MG63 (cell line): ENCODE results near the gene KCNMB2. TPM values are rescaled to one million over a fixed set of nuclear protein-coding genes. Genes with fewer than 3 reads are reported as not detected.

Experiments used
- DNase-seq: peaks from one replicate; pipeline ENCODE4 v3.0.0-alpha.2; 2020
- H3K27me3 ChIP-seq: fragments of 250-450 bp; sonication (Bioruptor Pico); 2 replicates; pipeline ENCODE4 v1.5.1; 2020; ENCODE audit warnings: mild to moderate bottlenecking, moderate library complexity
- H3K36me3 ChIP-seq: fragments of 250-450 bp; sonication (Bioruptor Pico); 2 replicates; pipeline ENCODE4 v1.5.1; 2020; ENCODE audit warnings: mild to moderate bottlenecking, moderate library complexity
- H3K4me3 ChIP-seq: fragments of 250-450 bp; sonication (Bioruptor Pico); 2 replicates; pipeline ENCODE4 v1.5.1; 2020; ENCODE audit warnings: mild to moderate bottlenecking, moderate library complexity
- H3K9me3 ChIP-seq: fragments of 250-450 bp; sonication (Bioruptor Pico); 2 replicates; pipeline ENCODE4 v1.5.1; 2020; ENCODE audit warnings: mild to moderate bottlenecking, moderate library complexity
- total RNA-seq: library from RNA; depleted of rRNA; stranded (reverse); fragments of >200 nt; shearing (Covaris generic); gene quantifications from 2 replicates; pipeline ENCODE4 v1.2.3, GENCODE V29; 2014; ENCODE audit warnings: low replicate concordance; rRNA removed

The KCNMB2 gene
- 0.52 TPM in 1 of 2 replicates, not detected in the other for total RNA-seq

GRCh38 chr3:178536211-178537079 lies at the start of gene KCNMB2:
Gene KCNMB2 (plus strand): TSS chr3:178536436.
- no peak for DNase-seq
- Histone ChIP-seq H3K4me3 (peak within 1 kb of the TSS; percentile 45), H3K27me3 (no peaks in the 10 kb centered on the region), H3K36me3 (no peaks in the 10 kb centered on the region), H3K9me3 (no peaks in the 10 kb centered on the region)

- Histone ChIP-seq H3K9me3 (no peaks in the 10 kb centered on the region), H3K27me3 (no peaks in the 10 kb centered on the region; the same call in 1 of the 2 replicates), H3K36me3 (no peaks in the 10 kb centered on the region), H3K4me3 (no peak overlapping the region)
- DNase-seq = no peak
These were observed 49.3 kb upstream of the KCNMB2 start for GRCh38 chr3:178486903-178487302.

GRCh38 chr3:178487752-178488151 lies 48.5 kb upstream of the KCNMB2 start:
- Histone ChIP-seq H3K4me3 (no peak overlapping the region), H3K36me3 (no peaks in the 10 kb centered on the region), H3K27me3 (no peaks in the 10 kb centered on the region; the same call in 1 of the 2 replicates), H3K9me3 (no peaks in the 10 kb centered on the region)
- DNase-seq = no peak

- H3K4me3 ChIP-seq = no peak overlapping the region
- no peaks in the 10 kb centered on the region for H3K36me3 ChIP-seq
- DNase-seq = no peak
- H3K9me3 ChIP-seq = peaks cover 10% of the 10 kb centered on the region
- H3K27me3 ChIP-seq = no peaks in the 10 kb centered on the region; the same call in 1 of the 2 replicates
These were observed 44.5 kb upstream of the KCNMB2 start for GRCh38 chr3:178491751-178492150.

GRCh38 chr3:178492491-178492890 lies 43.7 kb upstream of the KCNMB2 start:
- DNase-seq = no peak
- H3K4me3 ChIP-seq = no peak overlapping the region
- H3K9me3 ChIP-seq = peaks cover 10% of the 10 kb centered on the region
- H3K27me3 ChIP-seq = no peaks in the 10 kb centered on the region; the same call in 1 of the 2 replicates
- H3K36me3 ChIP-seq = no peaks in the 10 kb centered on the region

GRCh38 chr3:178494386-178494785 lies 41.9 kb upstream of the KCNMB2 start:
- no peak for DNase-seq
- Histone ChIP-seq H3K4me3 (no peak overlapping the region), H3K36me3 (no peaks in the 10 kb centered on the region), H3K27me3 (no peaks in the 10 kb centered on the region; the same call in 1 of the 2 replicates), H3K9me3 (peaks cover 10% of the 10 kb centered on the region)

- Histone ChIP-seq H3K9me3 (peaks cover 10% of the 10 kb centered on the region), H3K4me3 (no peak overlapping the region), H3K36me3 (no peaks in the 10 kb centered on the region), H3K27me3 (no peaks in the 10 kb centered on the region)
- DNase-seq = no peak
These were observed 39.3 kb upstream of the KCNMB2 start for GRCh38 chr3:178496911-178497310.

GRCh38 chr3:178498871-178499270 lies 37.4 kb upstream of the KCNMB2 start:
- H3K36me3 ChIP-seq = no peaks in the 10 kb centered on the region
- H3K9me3 ChIP-seq = peaks cover 10% of the 10 kb centered on the region
- no peaks in the 10 kb centered on the region for H3K27me3 ChIP-seq
- H3K4me3 ChIP-seq = no peak overlapping the region
- DNase-seq = peak; percentile 68

- peaks cover 7% of the 10 kb centered on the region for H3K9me3 ChIP-seq
- no peak overlapping the region for H3K4me3 ChIP-seq
- peak; percentile 92 for DNase-seq
- H3K27me3 ChIP-seq = no peaks in the 10 kb centered on the region
- H3K36me3 ChIP-seq = no peaks in the 10 kb centered on the region
These were observed 35.6 kb upstream of the KCNMB2 start for GRCh38 chr3:178500631-178501030.

- DNase-seq = peak; percentile 70
- H3K36me3 ChIP-seq = no peaks in the 10 kb centered on the region
- no peaks in the 10 kb centered on the region for H3K9me3 ChIP-seq
- H3K27me3 ChIP-seq = no peaks in the 10 kb centered on the region
- H3K4me3 ChIP-seq = no peak overlapping the region
These were observed 32.1 kb upstream of the KCNMB2 start for GRCh38 chr3:178504128-178504527.

GRCh38 chr3:178505832-178506231 lies 30.4 kb upstream of the KCNMB2 start:
- H3K9me3 ChIP-seq = no peaks in the 10 kb centered on the region
- DNase-seq = no peak
- H3K36me3 ChIP-seq = no peaks in the 10 kb centered on the region
- H3K4me3 ChIP-seq = no peak overlapping the region
- H3K27me3 ChIP-seq = no peaks in the 10 kb centered on the region

- no peak overlapping the region for H3K4me3 ChIP-seq
- H3K9me3 ChIP-seq = no peaks in the 10 kb centered on the region; the same call in 1 of the 2 replicates
- DNase-seq = no peak
- H3K36me3 ChIP-seq = no peaks in the 10 kb centered on the region
- H3K27me3 ChIP-seq = no peaks in the 10 kb centered on the region
These were observed 28.5 kb upstream of the KCNMB2 start for GRCh38 chr3:178507507-178508442.

- no peak overlapping the region for H3K4me3 ChIP-seq
- no peaks in the 10 kb centered on the region; the same call in 1 of the 2 replicates for H3K9me3 ChIP-seq
- H3K27me3 ChIP-seq = no peaks in the 10 kb centered on the region
- no peaks in the 10 kb centered on the region for H3K36me3 ChIP-seq
- no peak for DNase-seq
These were observed 27.8 kb upstream of the KCNMB2 start for GRCh38 chr3:178508443-178508825.

- DNase-seq = no peak
- Histone ChIP-seq H3K36me3 (no peaks in the 10 kb centered on the region), H3K27me3 (no peaks in the 10 kb centered on the region), H3K9me3 (no peaks in the 10 kb centered on the region; the same call in 1 of the 2 replicates), H3K4me3 (no peak overlapping the region)
These were observed 25.7 kb upstream of the KCNMB2 start for GRCh38 chr3:178510496-178510895.

GRCh38 chr3:178512647-178513046 lies 23.6 kb upstream of the KCNMB2 start:
- Histone ChIP-seq H3K27me3 (no peaks in the 10 kb centered on the region), H3K4me3 (no peak overlapping the region), H3K36me3 (no peaks in the 10 kb centered on the region), H3K9me3 (no peaks in the 10 kb centered on the region; the same call in 1 of the 2 replicates)
- DNase-seq = no peak

GRCh38 chr3:178513546-178514380 lies 22.5 kb upstream of the KCNMB2 start:
- Histone ChIP-seq H3K27me3 (no peaks in the 10 kb centered on the region), H3K9me3 (no peaks in the 10 kb centered on the region; the same call in 1 of the 2 replicates), H3K4me3 (no peak overlapping the region), H3K36me3 (no peaks in the 10 kb centered on the region)
- no peak for DNase-seq
